GM21529 (cell line): ENCODE results near the gene MED4.
"Not testable (repeated sequence)": the region's sequence is repeated elsewhere in the genome, so short reads cannot be mapped to it uniquely, and the experiment has no call there.

Source experiments
- ATAC-seq: cut with Tn5 transposase; IDR thresholded peaks from one replicate; pipeline ENCODE4 v1.9.1; 2021; ENCODE audit not compliant: unreplicated experiment

MED4 gene

DNA sequence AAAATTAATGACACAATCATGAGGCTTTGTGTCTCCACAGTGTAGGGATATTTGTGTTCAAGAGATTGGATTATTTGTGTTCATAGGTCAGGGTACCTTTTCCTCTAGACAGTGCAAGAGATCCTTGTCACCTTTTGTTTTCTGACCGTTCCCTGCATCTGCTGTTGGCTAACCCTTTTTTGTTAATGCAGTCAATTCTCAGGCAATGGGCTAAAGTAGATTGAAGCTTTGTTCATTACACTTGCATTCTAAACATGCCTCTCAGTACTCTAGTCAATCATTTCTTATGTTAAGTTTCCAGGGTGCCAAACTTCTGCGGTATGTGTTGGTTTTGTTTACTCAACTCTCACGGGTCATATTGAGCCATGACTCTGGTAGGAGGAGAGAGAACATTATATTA is 1.8 kb upstream of the MED4 start:
- no peak for ATAC-seq

GRCh38 chr13:48094404-48094780 is 512 bp downstream of the MED4 start:
- peak; percentile 6 for ATAC-seq

- ATAC-seq: no peak
Measured at GRCh38 chr13:48093588-48093987, 1.3 kb downstream of the MED4 start.

- ATAC-seq: no peak
Measured at GRCh38 chr13:48086272-48086671, 8.6 kb downstream of the MED4 start.

DNA sequence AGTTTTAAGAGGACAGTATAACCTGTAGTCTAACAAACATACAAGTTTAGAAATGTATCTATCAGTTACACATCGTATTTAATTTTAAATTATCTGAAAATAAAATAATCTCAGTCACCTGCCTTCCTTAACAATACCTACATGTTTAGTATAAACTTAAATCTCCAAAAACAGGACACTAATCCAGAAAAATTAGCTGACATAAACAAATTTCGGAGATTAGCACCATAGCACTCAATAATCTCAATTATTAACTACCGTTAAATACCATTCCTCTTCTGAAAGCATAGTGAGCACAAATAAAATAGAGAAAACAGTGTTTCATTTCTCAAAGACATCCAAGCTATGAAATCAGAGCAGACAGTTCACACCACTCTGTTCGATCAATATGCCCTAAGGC is 13.2 kb downstream of the MED4 start:
- no peak for ATAC-seq

- peak; percentile 97 for ATAC-seq
Measured at GRCh38 chr13:48078251-48078656, 16.6 kb downstream of the MED4 start.

- no peak for ATAC-seq
Measured at GRCh38 chr13:48074006-48074405, 20.9 kb downstream of the MED4 start.

DNA sequence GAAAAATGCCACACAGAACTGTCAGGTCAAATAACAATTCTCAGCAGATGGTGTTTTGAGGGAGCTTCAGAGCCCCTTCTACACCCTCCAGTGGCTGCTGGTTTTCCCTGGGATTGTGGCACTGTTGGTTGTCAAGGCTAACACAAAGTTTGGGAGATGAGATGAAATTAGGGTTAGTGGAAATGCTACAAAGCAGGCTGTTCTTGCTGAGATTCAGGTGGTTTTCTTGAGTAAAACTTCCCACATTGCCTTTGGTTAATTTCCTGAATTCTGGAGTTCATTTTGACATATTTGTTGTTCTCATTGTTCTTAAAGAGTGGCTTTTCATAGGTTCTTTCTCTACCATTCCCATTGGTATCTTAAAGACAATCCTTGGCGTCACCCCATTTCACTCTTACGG is 22.1 kb downstream of the MED4 start:
- ATAC-seq: no peak

DNA sequence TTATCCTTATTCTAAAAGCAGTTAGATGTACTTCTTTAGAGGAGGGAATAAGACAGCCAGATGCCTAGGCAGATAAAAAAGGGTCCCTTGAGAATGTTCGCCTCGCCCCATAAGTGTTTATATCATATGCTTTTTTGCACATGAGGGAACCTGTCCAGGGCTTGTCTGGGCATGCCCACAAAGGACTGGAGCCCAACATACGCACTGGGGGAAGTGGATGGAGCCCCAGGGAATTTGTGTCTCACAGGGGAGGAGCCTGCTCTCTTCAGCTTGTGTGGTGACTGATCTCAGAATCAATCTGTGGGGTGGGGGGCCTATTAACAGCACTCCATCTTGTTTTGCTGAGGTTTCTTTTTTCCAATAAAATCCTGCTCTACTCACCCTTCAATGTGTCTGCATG is 22.6 kb downstream of the MED4 start:
- ATAC-seq: no peak

DNA sequence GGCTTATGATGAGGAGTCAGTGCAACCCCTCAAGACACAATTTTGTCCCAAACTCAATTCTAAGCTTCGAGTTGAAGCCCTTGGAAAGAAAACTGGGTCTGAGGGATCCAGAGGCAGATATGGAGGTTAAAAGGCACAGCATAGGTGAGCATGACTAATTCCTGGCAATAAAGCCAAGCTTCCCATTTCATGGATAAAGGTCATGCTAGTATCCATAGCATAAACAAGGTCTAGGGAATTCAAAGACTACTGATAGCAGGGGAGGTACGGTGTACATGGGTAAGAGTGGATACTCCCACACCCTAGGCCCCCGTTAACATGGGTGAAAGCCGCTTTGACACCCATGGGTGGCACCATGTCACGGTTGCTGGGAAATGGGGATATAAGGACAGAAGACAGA is 24.0 kb downstream of the MED4 start:
- ATAC-seq: no peak

- no peak for ATAC-seq
Measured at GRCh38 chr13:48069573-48069972, 25.3 kb downstream of the MED4 start.

- ATAC-seq: no peak
Measured at GRCh38 chr13:48068952-48069351, 26.0 kb downstream of the MED4 start.

GRCh38 chr13:48068036-48068435 is 26.9 kb downstream of the MED4 start:
- ATAC-seq: no peak

DNA sequence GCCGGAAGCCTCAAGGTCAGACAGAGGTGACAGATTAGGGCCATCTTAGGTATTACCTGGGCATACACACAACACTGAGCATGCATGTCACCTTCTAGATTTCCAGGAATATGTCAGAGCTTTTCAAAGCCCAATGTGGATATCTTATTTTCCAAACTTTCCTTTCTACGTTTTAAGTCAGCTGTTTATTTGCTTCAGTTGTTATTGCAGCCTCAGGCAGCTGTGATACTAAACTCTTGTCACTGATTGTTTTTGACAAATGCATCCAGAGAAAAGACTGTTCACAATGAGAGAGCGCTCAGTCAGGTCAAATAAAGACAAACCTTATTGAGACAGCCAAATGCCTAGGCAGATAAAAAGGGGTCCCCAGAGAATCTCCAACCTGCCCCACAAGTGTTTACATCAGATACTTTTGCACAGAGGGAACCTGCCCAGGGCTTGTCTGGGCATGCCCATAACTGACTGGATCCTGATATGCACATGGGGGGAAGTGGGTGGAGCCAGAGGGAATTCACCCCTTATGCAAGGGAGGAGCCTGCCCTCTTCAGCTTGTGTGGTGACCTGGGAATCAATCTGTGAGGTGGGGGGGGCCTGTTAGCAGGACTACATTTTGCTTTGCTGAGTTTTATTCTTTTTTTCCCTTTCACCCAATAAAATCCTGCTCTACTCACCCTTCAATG is 28.5 kb downstream of the MED4 start:
- peak; percentile 74 for ATAC-seq

DNA sequence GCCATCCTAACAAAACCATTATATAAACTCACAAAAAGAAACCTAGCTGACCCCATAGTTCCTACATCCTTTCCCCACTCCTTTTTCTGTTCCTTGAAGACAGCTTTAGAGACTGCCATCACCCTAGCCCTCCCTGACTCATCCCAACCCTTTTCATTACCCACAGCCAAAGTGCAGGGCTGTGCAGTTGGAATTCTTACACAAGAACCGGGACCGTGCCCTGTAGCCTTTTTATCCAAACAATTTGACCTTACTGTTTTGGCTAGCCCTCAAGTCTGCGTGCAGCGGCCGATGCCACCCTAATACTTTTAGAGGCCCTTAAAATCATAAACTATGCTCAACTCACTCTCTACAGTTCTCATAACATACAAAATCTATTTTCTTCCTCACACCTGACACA is 35.0 kb downstream of the MED4 start:
- not testable (repeated sequence) for ATAC-seq

- not testable (repeated sequence) for ATAC-seq
Measured at GRCh38 chr13:48058536-48058935, 36.4 kb downstream of the MED4 start.

DNA sequence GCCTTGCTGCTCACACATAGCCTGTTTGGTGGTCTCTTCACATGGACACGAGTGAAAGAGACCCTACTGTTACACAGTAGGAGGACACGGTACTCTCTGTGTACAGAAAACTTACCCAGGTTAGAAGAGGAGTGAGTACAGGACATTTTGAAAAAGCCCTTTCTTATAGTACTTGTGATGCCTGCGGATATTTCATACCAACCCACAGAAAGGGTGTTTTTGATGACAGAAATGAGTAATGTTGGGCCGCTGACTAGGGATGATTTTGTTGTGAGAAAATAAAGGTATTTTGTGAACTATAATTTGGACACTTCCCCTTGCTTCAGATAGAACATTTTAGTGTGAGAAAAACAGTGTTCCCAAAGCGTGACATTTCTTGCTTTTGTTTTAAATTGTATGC is 39.2 kb downstream of the MED4 start:
- no peak for ATAC-seq

DNA sequence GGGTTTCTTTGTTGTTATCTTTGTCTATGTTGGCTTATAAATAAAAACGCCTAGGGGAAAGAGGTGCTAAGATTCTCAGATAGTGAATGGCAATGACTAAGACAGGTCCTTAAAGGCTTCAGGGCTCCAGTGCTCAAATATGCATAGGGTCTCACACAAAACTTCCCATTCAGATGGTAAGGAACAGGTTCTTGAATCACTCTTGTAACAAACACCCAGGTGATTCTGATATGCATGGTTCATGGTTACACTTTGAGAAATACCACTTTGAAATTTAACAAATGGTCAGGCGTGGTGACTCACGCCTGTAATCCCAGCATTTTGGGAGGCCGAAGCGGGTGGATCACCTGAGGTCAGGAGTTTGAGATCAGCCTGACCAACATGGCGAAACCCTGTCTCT is 40.3 kb downstream of the MED4 start:
- ATAC-seq: no peak

DNA sequence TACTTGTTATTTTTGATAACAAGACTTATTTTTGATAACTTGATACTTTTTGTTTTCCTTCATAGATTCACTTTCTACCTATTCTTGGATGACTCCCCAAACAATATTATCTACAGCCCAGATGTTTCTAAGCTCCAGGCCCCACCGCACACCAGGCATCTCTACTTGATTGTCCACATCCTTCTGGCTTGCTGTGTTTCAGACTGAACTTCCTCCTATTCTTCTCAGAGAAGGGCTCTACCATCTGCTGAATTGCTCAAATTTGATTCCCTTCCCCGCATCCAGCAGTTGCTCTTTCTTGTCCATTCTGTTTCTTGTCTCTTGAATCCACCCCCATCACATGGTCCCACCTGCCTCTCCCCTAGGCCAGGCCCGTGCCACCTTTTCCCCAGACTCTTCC is 44.4 kb downstream of the MED4 start:
- ATAC-seq: no peak

GRCh38 chr13:48043789-48044503 is 51.0 kb downstream of the MED4 start:
- no peak for ATAC-seq

DNA sequence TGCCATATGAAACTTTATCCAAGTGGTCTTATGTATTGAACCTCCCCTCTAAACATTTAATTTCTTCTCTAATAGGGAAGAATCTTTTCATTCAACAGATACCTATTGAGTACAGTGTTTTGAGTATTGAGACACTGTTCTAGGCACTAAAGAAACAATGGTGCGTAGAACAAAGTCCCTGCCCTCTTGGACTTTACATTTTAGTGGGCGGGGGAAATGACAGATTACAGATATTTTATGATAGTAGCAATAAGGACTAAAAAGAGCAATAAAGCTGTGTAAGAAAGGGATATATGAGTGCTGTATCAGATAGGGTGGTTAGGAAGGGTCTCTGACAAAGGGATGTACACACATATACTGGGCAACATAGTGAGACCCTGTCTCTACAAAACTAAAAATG is 52.0 kb downstream of the MED4 start:
- ATAC-seq: no peak

DNA sequence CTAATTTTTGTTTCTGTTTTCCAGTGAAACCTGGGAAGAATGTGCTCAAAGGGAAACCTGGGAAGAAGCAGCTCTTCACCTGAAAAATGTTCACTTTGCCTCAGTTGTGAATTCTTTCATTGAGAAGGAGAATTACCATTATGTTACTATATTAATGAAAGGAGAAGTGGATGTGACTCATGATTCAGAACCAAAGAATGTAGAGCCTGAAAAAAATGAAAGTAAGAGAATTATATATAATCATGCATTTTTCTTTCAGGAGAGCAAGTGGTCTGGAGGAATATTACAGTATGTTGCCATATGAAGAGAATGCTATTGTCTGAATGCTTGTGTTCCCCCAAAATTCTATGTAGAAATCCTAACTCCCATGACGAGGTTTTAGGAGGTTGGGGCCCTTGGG is 54.0 kb downstream of the MED4 start:
- no peak for ATAC-seq

- ATAC-seq: no peak
Measured at GRCh38 chr13:48040049-48040448, 54.9 kb downstream of the MED4 start.
